Kidney glomerular epithelial cell (primary cell): ENCODE data around the gene CERCAM.
"Not testable (repeated sequence)": the region's sequence is repeated elsewhere in the genome, so short reads cannot be mapped to it uniquely, and the experiment has no call there.

ENCODE experiments used
- DNase-seq: peaks from one replicate; lab custom pipeline; 2025; lab: John Stamatoyannopoulos, UW

Gene CERCAM

DNA sequence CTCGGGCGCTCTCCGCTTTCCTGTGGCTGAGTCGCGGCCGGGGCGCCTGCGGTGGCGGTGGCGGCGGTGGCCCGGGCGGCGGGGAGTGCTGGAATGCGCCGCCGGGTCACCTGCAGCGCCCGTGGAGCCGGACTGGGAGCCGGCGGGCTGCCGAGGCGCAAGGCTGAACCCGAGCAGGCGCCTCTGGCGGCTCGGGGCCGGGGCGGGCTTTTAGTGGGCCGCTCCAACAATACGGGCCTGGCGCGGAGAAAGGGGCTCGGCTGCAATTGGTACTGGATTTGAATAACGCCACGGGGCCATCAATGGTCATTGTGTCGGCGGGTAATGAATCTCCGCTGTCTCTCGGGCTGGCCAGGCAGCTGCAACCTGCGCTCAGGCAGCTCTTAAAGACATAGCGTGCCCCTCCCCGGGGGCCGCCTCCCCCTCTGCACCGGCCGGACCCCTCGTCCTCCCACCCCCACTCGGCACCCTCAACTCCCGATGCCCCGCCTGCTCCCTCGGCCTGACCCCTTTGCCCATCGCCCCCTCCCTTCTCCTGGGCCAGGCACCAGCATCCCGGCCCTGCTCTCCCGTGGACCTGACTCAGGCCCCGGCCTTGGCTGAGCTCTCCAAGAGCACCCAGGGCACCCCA is 27.4 kb upstream of the CERCAM start:
- no peak for DNase-seq

DNA sequence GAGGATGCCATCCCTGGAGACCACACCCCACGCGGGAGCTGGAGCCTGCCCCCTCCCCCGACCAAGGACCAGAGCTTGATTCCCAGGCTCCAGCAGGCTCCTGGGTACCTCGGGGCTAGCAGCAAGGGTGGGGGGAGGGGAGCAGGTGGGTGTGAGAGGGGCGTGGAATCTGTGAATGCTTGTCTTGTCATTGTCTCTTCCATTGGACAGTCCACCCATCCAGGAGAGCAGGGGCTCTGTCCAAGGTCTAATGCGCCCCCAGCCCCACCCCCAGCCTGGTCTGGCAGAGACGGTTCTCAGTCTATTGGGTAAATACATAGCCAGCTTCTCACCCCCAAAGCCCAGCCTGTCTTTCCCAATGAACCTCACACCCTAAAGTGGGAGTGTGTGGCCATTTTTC is 26.7 kb upstream of the CERCAM start:
- no peak for DNase-seq

DNA sequence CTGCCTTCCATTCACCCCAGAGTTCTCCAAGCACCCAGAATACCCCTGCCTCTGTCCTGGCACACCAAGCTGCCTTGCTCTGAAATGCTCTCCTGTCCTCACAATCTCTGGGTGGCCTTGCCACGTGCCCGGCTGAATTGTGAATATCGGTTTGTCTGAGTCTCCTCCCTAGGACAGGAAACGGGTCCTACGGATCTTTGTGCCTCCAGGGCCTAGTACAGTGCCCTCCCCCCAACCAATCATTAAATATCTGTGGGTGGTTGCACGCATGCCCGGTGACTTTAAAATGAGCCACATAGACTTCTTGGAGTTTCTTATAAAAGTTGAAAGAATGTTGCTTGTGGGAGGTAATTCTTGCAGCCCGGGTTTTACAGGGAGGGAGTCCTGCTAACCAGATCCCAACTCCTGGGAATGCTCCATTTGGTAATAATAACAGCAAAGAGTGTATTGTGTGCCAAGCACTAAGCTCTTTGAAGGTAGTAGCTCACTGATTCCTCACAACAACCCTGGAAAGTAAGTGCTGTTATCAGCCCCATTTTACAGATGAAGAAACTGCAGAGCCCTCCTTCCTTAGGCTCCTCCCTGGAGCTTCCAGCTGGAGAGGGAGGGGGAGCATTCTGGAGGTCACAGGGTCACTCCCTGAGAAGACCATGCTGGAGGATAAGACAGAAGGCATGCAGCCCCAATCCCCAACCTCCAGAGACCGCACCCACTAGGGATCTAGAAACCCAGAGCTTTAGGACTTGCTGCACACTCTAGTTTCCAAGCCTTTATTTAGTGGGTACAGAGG is 26.1 kb upstream of the CERCAM start:
- no peak for DNase-seq

DNA sequence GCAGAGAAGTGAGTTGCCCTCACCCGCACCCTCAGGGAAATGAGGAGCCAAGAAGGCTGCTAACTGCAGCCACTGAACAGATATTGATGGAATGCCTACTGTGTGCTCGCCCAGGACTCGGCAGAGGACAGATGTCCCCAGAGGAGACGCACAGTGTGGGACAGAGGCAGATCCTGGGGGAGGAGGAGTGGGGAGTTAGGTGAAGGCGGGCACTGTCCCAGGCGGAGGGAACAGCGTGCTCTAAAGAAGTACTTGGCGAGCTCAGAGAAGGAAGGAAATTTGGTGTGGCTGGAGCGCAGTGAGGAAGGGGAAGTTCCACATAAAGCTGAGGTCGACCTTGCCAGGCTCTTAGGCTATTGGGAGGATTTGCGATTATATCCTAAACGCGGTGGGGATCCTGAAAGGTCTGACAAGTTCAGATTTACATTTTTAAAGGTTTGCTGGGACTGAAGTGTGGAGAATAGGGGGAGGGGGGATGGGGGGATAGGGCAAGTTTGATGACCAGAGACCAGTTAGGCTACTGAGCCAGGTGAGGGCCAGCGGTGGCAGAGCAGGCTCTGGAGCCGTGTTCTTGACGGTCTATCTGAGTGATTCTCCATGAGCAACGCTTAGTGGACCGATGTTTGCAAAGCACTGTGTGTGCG is 23.6 kb upstream of the CERCAM start:
- no peak for DNase-seq

DNA sequence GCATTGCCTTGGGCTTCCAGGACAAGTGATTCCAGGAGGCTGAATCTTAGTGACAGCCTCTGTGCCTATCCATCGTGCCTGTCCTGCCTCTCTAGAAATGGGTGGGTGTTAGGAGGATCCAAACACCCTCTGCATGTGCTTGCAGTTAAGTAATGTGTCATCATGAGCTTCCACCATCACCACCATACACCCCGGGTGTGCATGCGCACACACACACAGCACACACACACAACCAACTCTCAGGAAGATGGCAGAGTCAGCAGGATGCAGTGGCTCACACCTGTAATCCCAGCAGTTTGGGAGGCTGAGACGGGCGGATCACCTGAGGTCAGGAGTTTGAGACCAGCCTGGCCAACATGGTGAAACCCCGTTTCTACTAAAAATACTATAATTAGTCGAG is 22.8 kb upstream of the CERCAM start:
- DNase-seq, result no peak

DNA sequence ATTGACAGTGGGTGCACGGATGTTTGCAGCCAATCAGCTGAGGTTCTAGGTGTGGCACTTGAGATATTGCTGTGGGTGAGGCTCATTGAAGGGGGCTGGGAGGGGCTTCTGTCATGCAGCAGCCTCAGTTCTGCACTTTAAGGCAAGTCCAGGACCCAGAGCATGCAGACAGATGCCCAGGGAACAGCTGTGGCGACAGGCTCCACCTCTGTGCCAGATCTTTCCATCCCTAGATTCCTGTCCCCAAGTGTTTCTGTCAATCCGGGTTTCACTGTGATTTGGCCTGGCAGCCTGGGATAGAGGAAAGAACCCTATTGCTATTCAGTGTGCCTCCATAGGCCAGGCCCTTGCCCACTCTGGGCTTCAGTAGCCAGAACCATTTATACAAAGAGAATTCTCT is 20.8 kb upstream of the CERCAM start:
- no peak for DNase-seq

DNA sequence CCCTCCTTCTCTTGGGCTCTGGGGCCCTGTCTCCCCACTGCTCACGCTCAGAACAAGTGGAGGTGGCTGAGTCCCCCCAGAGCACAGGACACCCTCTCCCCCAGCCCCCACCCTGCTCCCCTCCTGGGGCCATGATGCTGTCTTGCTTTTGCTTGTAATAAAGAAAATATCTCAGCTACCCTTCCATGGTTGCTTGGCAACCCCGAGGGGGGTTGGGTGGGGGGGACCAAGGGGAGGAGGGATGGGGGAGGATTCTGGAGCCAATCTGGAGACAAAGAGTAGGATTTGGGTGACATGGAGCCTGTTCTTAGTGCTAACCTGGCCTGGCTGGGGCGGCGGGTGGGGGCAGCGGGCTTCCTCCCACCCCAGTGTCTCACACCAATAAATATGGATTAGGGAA is 16.1 kb upstream of the CERCAM start:
- DNase-seq, result no peak

DNA sequence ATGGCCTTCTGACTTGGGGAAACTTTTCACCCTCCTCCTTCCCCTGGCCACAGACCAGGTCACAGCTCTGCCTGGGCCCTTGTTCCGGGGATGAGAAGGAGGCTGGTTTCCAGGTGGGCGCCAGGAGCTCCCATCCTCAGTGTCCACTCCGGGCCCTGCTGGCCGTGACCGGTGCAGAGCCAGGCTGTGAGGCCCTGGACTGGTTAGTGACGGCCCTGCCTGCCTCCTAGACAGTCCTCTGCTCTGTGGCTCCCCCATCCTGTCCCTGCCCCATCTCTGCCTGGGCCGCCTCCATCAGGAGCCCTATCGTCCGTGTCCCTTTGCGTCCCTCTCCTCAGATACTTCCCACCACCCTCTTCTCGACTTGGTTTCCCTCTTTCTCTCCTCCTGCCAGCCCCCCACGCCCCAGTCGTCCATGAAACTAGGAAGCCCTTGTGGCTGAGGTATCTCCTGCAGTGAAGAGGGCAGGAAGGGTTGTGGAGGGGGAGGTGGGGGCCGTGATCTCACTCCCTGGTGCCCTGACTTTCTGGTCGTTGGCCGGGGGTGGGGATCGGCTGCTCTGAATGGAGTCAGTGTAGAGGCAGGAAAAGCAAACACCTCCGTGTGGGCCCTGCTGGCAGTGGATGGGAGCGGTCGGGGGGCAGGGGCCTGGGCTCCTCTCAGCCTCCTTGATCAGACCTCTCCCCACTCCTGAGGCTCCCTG is 15.4 kb upstream of the CERCAM start:
- no peak for DNase-seq

DNA sequence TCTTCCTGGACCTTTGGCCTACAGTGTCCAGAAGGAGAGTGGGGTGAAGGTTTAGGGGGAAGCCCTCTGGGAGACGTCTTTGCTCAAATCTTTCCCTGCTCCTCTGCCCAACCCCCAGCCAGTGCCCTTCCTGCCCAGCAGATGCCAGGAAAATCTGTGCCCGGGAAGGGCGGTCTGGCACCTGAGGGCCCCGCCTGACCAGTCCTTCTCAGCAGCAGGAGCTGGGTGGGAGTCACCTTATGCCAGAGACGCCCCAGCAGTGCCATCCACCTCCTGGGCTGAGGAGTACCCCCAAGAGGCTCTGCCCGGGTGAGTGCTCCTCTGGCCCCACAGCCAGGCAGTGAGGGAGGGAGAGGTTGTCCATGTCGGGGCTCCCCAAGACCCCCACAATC is 14.9 kb upstream of the CERCAM start:
- DNase-seq, result no peak

DNA sequence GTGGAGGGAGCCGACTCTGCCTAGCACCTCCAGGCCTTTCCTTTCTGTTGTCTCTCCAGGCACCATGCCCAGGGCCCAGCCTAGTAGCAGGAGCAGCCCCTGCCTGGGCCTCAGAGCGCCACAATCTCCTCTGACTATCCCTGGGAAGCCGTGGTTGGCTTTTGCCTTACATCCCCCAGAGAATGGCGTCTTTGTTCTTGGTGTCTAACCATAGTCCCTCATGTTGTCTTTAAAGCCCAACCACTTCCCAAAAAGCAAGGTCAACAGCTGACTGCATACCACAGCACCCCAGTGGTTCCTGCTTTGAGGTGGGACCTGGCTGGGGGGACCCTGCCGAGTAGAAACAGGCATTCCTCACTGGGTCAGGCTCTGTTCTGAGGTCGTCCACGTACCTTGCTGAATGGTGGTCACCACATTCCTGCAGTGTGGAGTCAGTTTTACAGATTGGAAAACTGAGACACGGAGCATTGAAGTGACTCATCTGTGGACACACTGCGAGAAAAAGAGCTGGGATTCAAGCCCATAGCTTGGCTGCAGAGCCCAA is 13.7 kb upstream of the CERCAM start:
- no peak for DNase-seq

DNA sequence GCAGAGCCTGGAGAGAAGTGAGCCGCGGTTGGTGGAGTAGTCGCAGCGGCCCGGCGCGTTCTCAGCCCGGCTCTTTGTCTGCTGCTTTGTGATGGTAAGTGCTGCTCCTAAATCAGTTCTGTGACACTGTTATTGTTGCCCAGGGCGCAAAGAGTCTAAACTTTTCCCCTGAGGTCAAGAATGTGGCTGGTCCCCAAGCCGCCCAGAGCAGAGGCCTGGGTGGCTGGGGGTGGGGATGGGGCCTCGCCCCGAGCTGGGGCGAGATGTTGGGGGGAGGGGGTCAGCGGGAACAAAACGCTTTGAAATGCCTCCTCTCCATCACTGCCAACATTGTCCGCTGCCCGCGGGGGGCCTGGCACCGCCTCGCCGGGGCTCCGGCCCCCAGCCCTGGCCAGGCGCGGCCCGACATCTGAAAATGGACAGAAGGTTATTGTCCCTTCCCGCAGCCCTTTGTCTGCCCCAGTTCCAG is 11.7 kb upstream of the CERCAM start:
- DNase-seq, result no peak

DNA sequence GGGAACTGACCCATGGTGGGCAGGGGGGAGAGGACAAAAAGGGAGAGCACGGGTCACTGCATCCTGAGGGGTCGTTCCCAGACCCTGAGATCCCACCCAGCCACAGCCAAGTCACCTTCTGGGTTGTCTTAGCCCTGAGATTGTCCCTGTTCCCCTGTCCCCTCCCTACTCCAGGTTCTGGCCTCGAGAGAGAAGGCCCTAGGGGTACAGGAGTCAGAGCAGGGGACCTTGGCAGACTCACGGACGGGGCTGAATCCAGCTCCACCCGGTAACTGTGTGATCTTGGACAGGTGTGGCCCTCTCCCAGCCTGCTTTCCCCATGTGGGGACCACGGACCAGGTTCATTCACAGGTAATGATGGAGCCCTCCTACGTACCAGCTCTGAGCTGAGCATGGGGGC is 11.2 kb upstream of the CERCAM start:
- no peak for DNase-seq

DNA sequence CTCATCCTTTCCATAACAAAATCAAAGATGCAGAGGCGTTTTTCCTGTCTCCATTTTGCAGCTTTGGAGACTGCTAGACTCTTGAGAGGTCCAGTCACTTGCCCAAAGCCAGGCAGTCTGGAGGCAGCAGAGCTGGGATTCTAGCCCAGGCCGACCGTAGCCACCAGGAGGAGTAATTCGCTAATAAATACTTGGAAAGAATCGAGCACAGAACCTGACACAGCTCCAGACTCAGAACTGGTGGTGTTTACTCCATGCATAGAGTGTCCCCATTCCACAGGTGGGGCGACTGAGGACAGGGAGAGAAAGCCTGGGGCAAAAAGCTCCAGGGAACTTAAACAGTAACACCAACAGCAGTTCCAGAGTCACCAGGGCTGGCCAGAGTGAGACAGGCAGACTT is 10.7 kb upstream of the CERCAM start:
- no peak for DNase-seq

DNA sequence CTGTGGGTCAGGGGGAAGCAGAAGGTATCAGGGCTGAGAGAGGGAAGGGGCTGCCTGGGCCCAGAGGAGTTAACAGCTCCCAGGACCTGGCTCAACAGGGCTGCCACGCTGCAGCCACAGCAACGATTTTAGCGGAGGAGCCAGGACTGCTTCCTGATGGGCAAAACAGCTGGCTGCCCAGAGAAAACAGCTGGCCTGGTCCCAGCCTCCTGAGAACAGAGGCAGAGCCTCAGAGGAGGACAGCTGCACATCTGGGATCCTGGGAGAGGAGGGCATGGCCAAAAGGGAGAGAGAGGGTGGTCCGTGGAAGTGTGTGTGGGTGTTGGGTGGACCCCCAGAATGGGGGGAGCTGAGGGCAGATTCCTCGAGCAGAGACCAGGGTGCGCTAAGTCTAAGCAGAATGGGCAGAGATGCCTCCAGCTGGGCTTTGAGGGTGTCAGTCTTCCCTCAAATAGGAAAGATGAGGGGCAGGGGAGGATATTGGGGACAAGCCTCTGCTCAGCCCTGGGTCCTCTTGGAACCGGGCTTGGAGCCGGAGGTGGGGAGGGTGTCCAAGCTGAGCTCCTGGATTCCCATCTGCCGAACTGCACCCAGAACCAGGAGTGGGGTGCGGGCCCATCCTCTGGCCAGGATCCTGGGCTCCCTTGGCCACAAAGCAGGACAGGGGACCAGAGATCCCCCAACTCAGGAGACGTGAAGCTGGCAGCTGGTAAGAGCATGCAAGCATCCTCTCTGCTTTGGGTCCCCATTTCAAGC is 9.1 kb upstream of the CERCAM start:
- no peak for DNase-seq

DNA sequence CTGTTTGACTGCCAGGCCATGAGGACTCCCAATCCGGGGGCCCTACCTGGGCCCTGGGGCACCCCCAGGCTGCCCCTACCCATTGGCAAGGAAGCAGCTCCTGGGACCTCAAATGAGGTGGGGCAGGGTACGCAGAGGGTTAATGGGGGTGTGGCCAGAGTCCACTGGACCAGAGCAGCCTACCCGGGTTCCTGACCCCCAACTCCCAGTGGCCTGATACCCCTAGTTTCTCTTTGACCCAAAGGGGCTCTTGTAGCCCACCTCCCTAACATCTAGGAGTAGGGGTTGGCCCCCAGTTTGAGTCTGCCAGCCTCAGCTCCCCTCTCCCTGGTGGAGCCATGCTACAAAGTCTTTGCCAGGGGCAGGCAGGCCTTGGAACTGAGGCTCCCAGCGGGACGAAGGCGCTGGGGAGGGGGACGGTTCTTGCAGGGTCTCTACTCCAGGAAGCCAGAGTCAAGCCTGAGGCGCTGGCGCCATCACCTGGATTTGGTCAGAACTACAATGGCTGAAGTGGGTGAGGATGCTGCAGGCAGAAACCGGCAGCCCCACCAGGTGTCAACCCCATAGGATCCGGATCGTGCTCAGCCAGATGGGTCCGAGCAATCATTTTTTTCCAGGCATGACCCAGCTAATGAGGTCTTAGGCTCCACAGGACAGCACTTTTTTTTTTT is 8.4 kb upstream of the CERCAM start:
- no peak for DNase-seq

DNA sequence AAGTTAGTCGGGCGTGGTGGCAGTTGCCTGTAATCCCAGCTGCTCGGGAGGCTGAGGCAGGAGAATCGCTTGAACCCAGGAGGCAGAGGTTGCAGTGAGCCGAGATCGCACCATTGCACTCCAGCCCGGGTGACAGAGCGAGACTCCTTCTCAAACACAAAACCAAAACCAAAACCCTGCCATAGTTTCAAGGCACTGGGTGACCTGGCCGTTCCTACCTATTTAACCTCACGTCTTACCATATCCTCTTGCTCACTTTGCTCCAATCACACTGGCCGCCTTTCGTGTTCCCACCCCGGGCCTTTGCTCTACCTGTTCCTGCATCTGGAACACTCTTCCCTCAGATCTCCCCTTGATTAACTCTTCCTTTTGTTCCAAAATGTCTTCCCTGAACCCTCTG is 6.9 kb upstream of the CERCAM start:
- not testable (repeated sequence) for DNase-seq

DNA sequence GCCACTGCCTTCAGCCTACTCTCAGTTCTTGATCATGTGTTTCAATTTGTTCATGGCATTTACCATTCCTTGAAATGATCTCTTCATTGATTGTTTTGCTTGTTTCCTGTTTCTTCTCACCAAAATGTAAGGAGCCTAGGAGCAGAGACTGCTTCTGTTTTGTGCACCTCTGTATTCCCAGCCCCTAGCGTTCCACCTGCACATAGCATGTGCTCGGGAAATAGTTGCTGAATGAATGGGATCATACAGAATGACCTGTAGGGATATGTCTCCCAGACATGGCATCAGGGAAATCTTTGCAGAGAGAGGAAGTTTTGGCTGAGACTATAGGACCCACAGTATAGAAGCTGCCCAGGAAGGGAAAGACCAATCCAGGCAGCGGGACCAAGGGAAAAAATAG is 6.2 kb upstream of the CERCAM start:
- DNase-seq, result no peak

DNA sequence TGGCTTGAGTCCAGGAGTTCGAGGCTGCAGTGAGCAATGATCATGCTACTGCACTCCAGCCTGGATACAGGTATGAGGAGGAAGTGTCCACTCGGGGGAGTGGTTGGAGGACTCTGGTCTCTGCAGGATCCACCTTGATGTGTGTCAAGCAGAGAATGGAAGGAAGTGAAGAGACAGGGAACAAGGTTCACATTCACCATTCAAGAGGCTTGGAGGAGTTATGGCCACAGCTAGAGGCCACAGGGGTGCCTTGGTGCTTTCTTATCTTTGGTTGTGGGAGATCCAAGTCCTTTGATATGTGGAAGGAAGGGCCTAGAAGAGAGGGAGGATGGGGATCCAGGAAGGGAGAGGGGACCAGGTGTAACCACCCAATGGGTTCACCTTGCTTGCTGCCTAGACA is 5.4 kb upstream of the CERCAM start:
- no peak for DNase-seq

DNA sequence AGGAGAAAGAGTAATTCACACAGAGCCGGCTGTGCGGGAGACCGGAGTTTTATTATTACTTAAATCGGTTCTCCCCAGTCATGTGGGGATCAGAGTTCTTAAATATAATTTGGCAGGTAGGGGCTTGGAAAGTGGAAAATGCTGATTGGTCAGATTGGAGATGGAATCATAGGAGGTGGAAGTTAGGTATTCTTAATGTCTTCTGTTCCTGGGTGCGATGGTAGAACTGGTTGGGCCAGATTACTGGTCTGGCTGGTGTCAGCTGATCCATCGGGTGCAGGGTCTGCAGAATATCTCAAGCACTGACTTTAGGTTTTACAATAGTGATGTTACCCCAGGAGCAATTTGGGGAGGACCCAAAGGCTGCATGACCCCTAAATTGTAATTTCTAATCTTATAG is 4.6 kb upstream of the CERCAM start:
- DNase-seq, result no peak

DNA sequence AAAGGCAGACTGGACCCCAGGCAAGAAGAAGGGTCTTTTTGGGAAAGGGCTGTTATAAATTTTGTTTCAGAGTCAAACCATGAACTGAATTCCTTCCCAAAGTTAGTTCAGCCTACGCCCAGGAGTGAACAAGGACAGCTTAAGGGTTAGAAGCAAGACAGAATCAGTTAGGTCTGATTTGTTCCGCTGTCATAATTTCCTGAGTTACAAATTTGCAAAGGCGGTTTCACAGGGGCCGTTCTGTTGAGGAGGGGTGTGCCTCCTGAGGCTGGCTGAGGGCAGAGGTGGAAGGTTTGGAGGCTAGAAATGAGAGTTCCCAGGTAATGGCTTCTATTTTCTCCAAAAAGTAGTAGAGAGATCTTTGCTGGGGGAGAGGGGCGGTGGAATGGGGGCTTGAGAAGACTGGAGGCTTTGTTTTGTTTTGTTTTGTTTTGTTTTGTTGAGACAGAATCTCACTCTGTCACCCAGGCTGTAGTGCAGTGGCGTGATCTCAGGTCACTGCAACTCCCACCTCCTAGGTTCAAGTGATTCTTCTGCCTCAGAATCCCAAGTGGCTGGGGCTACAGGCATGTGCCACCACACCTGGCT is 4.1 kb upstream of the CERCAM start:
- no peak for DNase-seq
